ENCODE results near the gene PPFIA1. TPM values are rescaled to one million over a fixed set of nuclear protein-coding genes. Genes with fewer than 3 reads are reported as not detected.

Gene PPFIA1
- total and polyA plus RNA-seq, 10 of the 15 experiments (the other 5 are each of a cell fraction or from before 2014, with no cell fraction given): 5.2 to 26.2 (median 15.8) TPM

GRCh38 chr11:70270877-70271648 is 573 bp downstream of the PPFIA1 start (continued):
- TF ChIP-seq ZNF687 (IDR thresholded peaks at IDR 0.05) (0 out of 2 replicates have a peak, but pooled peaks have one; percentile 12), TARDBP (IDR thresholded peaks at IDR 0.05; ENCODE audit: borderline replicate concordance) (no peak), KDM1A (IDR thresholded peaks at IDR 0.05; ENCODE audit: borderline replicate concordance) (no peak), STAT3 (IDR thresholded peaks at IDR 0.05; ENCODE audit: low read depth, low read length) (no peak), ZNF592 (IDR thresholded peaks at IDR 0.05) (no peak), IRF4 (IDR thresholded peaks at IDR 0.05; ENCODE audit: low read depth, low read length) (no peak), ZNF622 (IDR thresholded peaks at IDR 0.05) (no peak), EGR1 (IDR thresholded peaks at IDR 0.05; ENCODE audit: borderline replicate concordance in 1 of 2, low read depth in 2 of 2, low read length in 2 of 2) (no peak), TBL1XR1 (IDR thresholded peaks at IDR 0.05; ENCODE audit: low read depth, low read length) (no peak), HDAC2 (IDR thresholded peaks at IDR 0.05) (no peak), HDGF (IDR thresholded peaks at IDR 0.05) (no peak), ZZZ3 (IDR thresholded peaks at IDR 0.05; ENCODE audit: control insufficient read depth, insufficient read length, low read depth) (no peak), SPI1 (IDR thresholded peaks at IDR 0.05; ENCODE audit: borderline replicate concordance, insufficient read depth, low read depth, low read length) (peak; percentile 20; the same call in 1 of the 2 replicates), RCOR1 (conservative IDR thresholded peaks at IDR 0.05; ENCODE audit: low read depth, low read length) (no peak)
- TF ChIP-seq, protein P1, sequence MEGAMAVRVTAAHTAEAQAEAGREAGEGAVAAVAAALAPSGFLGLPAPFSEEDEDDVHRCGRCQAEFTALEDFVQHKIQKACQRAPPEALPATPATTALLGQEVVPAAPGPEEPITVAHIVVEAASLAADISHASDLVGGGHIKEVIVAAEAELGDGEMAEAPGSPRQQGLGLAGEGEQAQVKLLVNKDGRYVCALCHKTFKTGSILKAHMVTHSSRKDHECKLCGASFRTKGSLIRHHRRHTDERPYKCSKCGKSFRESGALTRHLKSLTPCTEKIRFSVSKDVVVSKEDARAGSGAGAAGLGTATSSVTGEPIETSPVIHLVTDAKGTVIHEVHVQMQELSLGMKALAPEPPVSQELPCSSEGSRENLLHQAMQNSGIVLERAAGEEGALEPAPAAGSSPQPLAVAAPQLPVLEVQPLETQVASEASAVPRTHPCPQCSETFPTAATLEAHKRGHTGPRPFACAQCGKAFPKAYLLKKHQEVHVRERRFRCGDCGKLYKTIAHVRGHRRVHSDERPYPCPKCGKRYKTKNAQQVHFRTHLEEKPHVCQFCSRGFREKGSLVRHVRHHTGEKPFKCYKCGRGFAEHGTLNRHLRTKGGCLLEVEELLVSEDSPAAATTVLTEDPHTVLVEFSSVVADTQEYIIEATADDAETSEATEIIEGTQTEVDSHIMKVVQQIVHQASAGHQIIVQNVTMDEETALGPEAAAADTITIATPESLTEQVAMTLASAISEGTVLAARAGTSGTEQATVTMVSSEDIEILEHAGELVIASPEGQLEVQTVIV (IDR thresholded peaks at IDR 0.05; ENCODE audit: borderline replicate concordance, partially characterized antibody): no peak
- TF ChIP-seq, protein P2, sequence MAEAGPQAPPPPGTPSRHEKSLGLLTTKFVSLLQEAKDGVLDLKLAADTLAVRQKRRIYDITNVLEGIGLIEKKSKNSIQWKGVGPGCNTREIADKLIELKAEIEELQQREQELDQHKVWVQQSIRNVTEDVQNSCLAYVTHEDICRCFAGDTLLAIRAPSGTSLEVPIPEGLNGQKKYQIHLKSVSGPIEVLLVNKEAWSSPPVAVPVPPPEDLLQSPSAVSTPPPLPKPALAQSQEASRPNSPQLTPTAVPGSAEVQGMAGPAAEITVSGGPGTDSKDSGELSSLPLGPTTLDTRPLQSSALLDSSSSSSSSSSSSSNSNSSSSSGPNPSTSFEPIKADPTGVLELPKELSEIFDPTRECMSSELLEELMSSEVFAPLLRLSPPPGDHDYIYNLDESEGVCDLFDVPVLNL (IDR thresholded peaks at IDR 0.05; ENCODE audit: low read depth, low read length): no peak

Measured in GM12878 (cell line).